Superior temporal gyrus (tissue), 1 donor: Measurements from ENCODE around the gene PAGE4.

ENCODE experiments used
- DNase-seq: peaks from one replicate; pipeline ENCODE4 v3.0.0-alpha.2; 2016; ENCODE audit errors: extremely low spot score

Gene PAGE4

GRCh38 chrX:49829016-49829415, at the start of gene PAGE4:
Gene PAGE4, plus strand, starts transcription at chrX:49829303. Its CDS starts 1,126 bp downstream, at chrX:49830429.
- no peak for DNase-seq

GRCh38 chrX:49784747-49785280, 44.3 kb upstream of the PAGE4 start:
- no peak for DNase-seq

GRCh38 chrX:49792376-49792775, 36.7 kb upstream of the PAGE4 start:
- DNase-seq: no peak

- DNase-seq: no peak
Observed at GRCh38 chrX:49793686-49794085, 35.4 kb upstream of the PAGE4 start.

GRCh38 chrX:49799828-49800227, 29.3 kb upstream of the PAGE4 start:
- no peak for DNase-seq

GRCh38 chrX:49809891-49810632, 19.0 kb upstream of the PAGE4 start:
- no peak for DNase-seq

GRCh38 chrX:49812177-49812576, 16.9 kb upstream of the PAGE4 start:
- no peak for DNase-seq

- DNase-seq: no peak
Observed at GRCh38 chrX:49816435-49816834, 12.7 kb upstream of the PAGE4 start.

GRCh38 chrX:49838374-49838773, 9.3 kb downstream of the PAGE4 start:
- DNase-seq: peak; percentile 28

- peak; percentile 47 for DNase-seq
Observed at GRCh38 chrX:49840679-49841078, 11.6 kb downstream of the PAGE4 start.

- DNase-seq: no peak
Observed at GRCh38 chrX:49842621-49843020, 13.5 kb downstream of the PAGE4 start.

- peak; percentile 52 for DNase-seq
Observed at GRCh38 chrX:49844611-49845010, 15.5 kb downstream of the PAGE4 start.

GRCh38 chrX:49845701-49846403, 16.7 kb downstream of the PAGE4 start:
- DNase-seq: no peak

GRCh38 chrX:49846522-49846921, 17.4 kb downstream of the PAGE4 start:
- no peak for DNase-seq

- no peak for DNase-seq
Observed at GRCh38 chrX:49848275-49848674, 19.2 kb downstream of the PAGE4 start.

GRCh38 chrX:49850028-49850427, 20.9 kb downstream of the PAGE4 start:
- no peak for DNase-seq

GRCh38 chrX:49853661-49854060, 24.6 kb downstream of the PAGE4 start:
- no peak for DNase-seq

GRCh38 chrX:49856819-49857218, 27.7 kb downstream of the PAGE4 start:
- DNase-seq: no peak

GRCh38 chrX:49858341-49858740, 29.2 kb downstream of the PAGE4 start:
- no peak for DNase-seq

GRCh38 chrX:49859491-49859890, 30.4 kb downstream of the PAGE4 start:
- DNase-seq: no peak

- DNase-seq: no peak
Observed at GRCh38 chrX:49860867-49861535, 31.9 kb downstream of the PAGE4 start.

GRCh38 chrX:49862093-49862492, 33.0 kb downstream of the PAGE4 start:
- no peak for DNase-seq
